Body of pancreas (tissue), 4 donors: ENCODE data around the gene LPAR2. TPM values are rescaled to one million over a fixed set of nuclear protein-coding genes. Genes with fewer than 3 reads are reported as not detected.

ENCODE experiments used
- ATAC-seq: fragments of 150-250 bp; one replicate; pipeline ENCODE4 v1.9.1; 2016
- DNase-seq, 4 donors: peaks; one replicate each; pipeline ENCODE4 v3.0.0-alpha.2; 2019
- H3K27ac ChIP-seq, 4 donors: fragments of 200-600 bp; sonication (generic); 1 replicate in 3 of 4; 2 replicates in 1 of 4; pipeline versions ENCODE4 v1.5.1 to v1.6.1; 2016 to 2019; ENCODE audit warnings: mild to moderate bottlenecking in 1 of 4, mixed read lengths in 1 of 4, moderate library complexity in 1 of 4
- H3K27me3 ChIP-seq, 2 donors: fragments of 200-600 bp; sonication (generic); one replicate each; pipeline ENCODE4 v1.6.0; 2016; ENCODE audit warnings: mild to moderate bottlenecking in 1 of 2
- H3K36me3 ChIP-seq, 2 donors: fragments of 200-600 bp; sonication (generic); replicated peaks in 1 of 2; 2 replicates each; pipeline ENCODE4 v1.5.1; 2016; ENCODE audit warnings: low read depth in 2 of 2; ENCODE audit not compliant: insufficient read depth in 1 of 2
- H3K4me1 ChIP-seq: fragments of 200-600 bp; sonication (generic); one replicate; pipeline ENCODE4 v1.6.0; 2016
- H3K4me3 ChIP-seq, 2 donors: fragments of 200-600 bp; sonication (generic); 1 replicate in 1 of 2; 2 replicates in 1 of 2; pipeline ENCODE4 v1.5.1; 2016 to 2019
- H3K9me3 ChIP-seq, 3 donors: fragments of 200-600 bp; sonication (generic); 1 replicate in 2 of 3; 2 replicates in 1 of 3; pipeline ENCODE4 v1.5.1; 2016
- CTCF ChIP-seq, 7 experiments: fragments of 450-650 bp in 4 of 7; fragments of 200-600 bp in 3 of 7; sonication (generic) in 3 of 7; IDR thresholded peaks; one replicate each; pipeline ENCODE4 v1.5.1; 2016 to 2019; ENCODE audit warnings: antibody characterized with exemption in 7 of 7
- POLR2A ChIP-seq, 3 donors: fragments of 450-650 bp; IDR thresholded peaks; one replicate each; pipeline ENCODE4 v1.6.1; 2016; ENCODE audit warnings: antibody characterized with exemption in 3 of 3, mild to moderate bottlenecking in 2 of 3
- WGBS, 2 donors: methylation state at CpG; one replicate each; pipeline ENCODE4 v1.1.5; 2017; 5-methylcytosine and 5-hydroxymethylcytosine counted together
- intact Hi-C: fragments of 100-400 bp; cut with DNase I; formaldehyde crosslinking; loops from one replicate; pipeline ENCODE4 v1.15.1; 2023
- total RNA-seq, 2 donors: library from RNA; depleted of rRNA; stranded (reverse); fragments of >200 nt; gene quantifications; one replicate each; pipeline ENCODE4 v1.1.0, GENCODE V29; 2016

LPAR2 gene
- total RNA-seq, 2 donors from 2014 or later, result 14.3 to 20.8 TPM

- Histone ChIP-seq H3K9me3 (no peaks in the 10 kb centered on the region), H3K27me3 (no peaks in the 10 kb centered on the region), H3K27ac (peak overlapping the region in 1 of 4 donors; percentile 73), H3K36me3 (peaks cover 11 to 19% of the 10 kb centered on the region in 2 donors), H3K4me1 (peaks cover 14% of the 10 kb centered on the region), H3K4me3 (peak overlapping the region; percentile 30 to 75)
- TF ChIP-seq POLR2A (IDR thresholded peaks at IDR 0.05) (no peak), CTCF (IDR thresholded peaks at IDR 0.05) (no peak)
- DNase-seq (no peak), ATAC-seq (peak; percentile 3)
- 22 to 26% methylated on average over 15 to 16 of the region's 16 CpGs for WGBS, 2 donors
- intact Hi-C loops, result no loop called here
Observed at GRCh38 chr19:19642506-19643157, 14.6 kb upstream of the LPAR2 start.

DNA sequence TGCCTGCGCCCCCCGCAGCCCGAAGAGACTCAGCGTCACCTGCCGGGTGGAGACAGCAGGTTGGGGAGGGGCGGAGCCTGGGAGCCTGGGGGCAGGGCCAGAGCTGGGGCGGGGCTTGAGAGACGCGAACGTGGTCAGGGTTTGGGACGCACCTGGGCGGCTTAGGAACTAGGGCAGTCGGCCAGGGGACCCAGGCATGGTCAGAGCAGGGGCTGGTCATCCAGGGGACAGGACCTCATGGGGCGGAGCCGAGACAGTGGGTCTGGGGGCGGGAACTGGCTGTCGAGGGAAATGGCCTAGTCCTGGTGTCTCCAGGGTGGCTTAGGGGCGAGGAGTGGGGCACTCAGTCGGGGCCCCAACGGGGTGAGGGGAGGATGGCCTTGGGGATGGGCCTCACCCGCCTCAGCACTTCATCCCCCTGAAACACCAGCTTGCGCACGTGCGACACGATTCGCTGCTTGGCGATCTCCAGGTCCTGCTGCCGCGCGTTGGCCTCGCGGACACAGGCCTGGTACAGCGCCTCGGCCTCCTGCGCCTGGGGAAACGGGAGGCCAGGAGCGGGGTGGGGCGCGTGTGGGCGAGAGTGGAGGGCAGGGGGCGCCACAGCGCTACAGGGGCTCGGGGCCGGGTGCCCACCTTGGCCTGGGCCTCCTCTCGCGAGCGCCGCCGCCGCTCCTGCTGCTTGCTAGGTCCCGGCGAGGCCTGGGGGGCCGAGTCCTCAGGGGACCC, 9.7 kb upstream of the LPAR2 start:
- no peaks in the 10 kb centered on the region for H3K36me3 ChIP-seq
- no peaks in the 10 kb centered on the region for H3K27me3 ChIP-seq
- TF ChIP-seq POLR2A (IDR thresholded peaks at IDR 0.05), result no peak
- TF ChIP-seq CTCF (IDR thresholded peaks at IDR 0.05), result no peak
- no peak overlapping the region for H3K4me3 ChIP-seq
- no peak for DNase-seq
- WGBS, 2 donors, result 83 to 86% methylated on average over 31 to 49 of the region's 53 CpGs
- no peak overlapping the region for H3K27ac ChIP-seq
- H3K4me1 ChIP-seq, result peaks cover 3% of the 10 kb centered on the region
- intact Hi-C loops, result no loop called here
- ATAC-seq, result no peak
- H3K9me3 ChIP-seq, result no peaks in the 10 kb centered on the region

DNA sequence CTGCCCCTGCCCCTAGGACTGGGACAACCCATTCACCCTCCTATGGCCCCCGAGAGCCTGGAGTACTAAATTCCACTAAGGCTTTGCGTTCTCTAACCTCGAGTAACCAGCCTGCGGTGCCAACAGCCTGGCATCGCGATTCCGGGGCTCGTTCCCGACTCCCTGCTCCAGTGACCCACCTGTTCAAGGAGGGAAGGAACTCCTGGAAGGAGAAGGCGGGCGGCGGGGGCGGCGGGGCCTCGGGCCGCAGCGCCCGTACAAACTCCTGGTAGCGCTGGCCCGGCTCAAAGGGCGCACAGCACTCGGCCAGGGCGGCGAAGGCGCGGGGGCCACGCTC, 9.1 kb upstream of the LPAR2 start:
- ATAC-seq, result no peak
- TF ChIP-seq POLR2A (IDR thresholded peaks at IDR 0.05), result no peak
- no peak for TF ChIP-seq CTCF (IDR thresholded peaks at IDR 0.05)
- no peaks in the 10 kb centered on the region for H3K9me3 ChIP-seq
- H3K36me3 ChIP-seq, result no peaks in the 10 kb centered on the region
- no peak overlapping the region for H3K27ac ChIP-seq
- H3K4me3 ChIP-seq, result no peak overlapping the region
- intact Hi-C loops, result no loop called here
- 88 to 91% methylated on average over 4 to 27 of the region's 27 CpGs for WGBS, 2 donors
- no peaks in the 10 kb centered on the region for H3K4me1 ChIP-seq
- no peak for DNase-seq
- no peaks in the 10 kb centered on the region for H3K27me3 ChIP-seq

DNA sequence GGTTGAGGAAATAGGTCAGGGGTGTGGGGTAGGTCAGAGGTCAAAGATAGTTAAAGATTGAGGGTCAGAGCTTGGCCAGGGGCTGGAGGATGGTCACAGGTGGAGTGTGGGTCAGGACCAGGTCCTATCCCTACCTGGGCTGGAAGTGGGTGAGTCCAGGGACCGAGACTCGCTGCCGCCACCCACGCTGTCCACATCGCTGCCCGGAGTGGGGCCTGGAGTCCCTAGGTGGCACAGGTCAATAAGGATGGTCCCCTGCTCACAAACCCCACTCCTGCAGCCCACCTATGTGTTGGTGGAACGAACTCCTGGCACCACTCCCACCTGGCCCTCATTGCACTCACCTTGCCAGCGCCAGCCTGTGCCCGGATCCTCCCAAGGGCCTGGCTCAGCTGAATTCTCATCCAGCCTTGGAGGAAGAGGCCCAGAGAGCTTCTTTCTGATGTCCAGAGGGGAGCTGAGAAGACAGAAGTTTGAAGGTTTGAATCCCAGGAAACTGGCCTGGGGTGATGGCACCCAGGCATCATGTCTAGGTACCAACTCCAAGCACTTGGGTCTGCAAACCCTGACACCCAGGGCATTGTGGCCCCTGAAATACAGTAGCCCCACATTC, 8.7 kb upstream of the LPAR2 start:
- H3K4me1 ChIP-seq, result no peaks in the 10 kb centered on the region
- H3K27me3 ChIP-seq, result no peaks in the 10 kb centered on the region
- no peak overlapping the region for H3K27ac ChIP-seq
- ATAC-seq, result no peak
- no peak for TF ChIP-seq CTCF (IDR thresholded peaks at IDR 0.05)
- no peak for TF ChIP-seq POLR2A (IDR thresholded peaks at IDR 0.05)
- no peaks in the 10 kb centered on the region for H3K9me3 ChIP-seq
- no peak for DNase-seq
- 92 to 95% methylated on average over 9 of the region's 9 CpGs for WGBS, 2 donors
- intact Hi-C loops, result no loop called here
- no peaks in the 10 kb centered on the region for H3K36me3 ChIP-seq
- H3K4me3 ChIP-seq, result no peak overlapping the region
